HepG2 (cell line): ENCODE measurements around the gene SERTAD3. TPM values are rescaled to one million over a fixed set of nuclear protein-coding genes. Genes with fewer than 3 reads are reported as not detected.

Experiments used
- HOXA5 ChIP-seq: sonication (generic); formaldehyde crosslinking; IDR thresholded peaks from 2 replicates; pipeline ENCODE4 v1.4.0; 2020; ENCODE audit warnings: missing genetic modification reagents
- JUNB ChIP-seq: sonication (generic); formaldehyde crosslinking; IDR thresholded peaks from 2 replicates; pipeline ENCODE4 v1.8.0; 2022; ENCODE audit warnings: missing genetic modification reagents, mild to moderate bottlenecking, borderline replicate concordance
- NFKB2 ChIP-seq: sonication (generic); formaldehyde crosslinking; IDR thresholded peaks from 2 replicates; pipeline ENCODE4 v1.4.0; 2020; ENCODE audit warnings: missing genetic modification reagents, borderline replicate concordance
- ZMYM4 ChIP-seq: sonication (generic); formaldehyde crosslinking; IDR thresholded peaks from 2 replicates; pipeline ENCODE4 v1.8.1; 2023; ENCODE audit warnings: mild to moderate bottlenecking, missing genetic modification reagents
- ZNF318 ChIP-seq: sonication (generic); formaldehyde crosslinking; IDR thresholded peaks from 2 replicates; pipeline ENCODE4 v1.4.0; 2020; ENCODE audit warnings: mild to moderate bottlenecking, missing genetic modification reagents
- ZNF343 ChIP-seq: sonication (generic); formaldehyde crosslinking; IDR thresholded peaks from 2 replicates; pipeline ENCODE4 v1.4.0; 2020; ENCODE audit warnings: mild to moderate bottlenecking, missing genetic modification reagents
- ZNF512B ChIP-seq: sonication (generic); formaldehyde crosslinking; IDR thresholded peaks from 2 replicates; pipeline ENCODE4 v1.5.1; 2020; ENCODE audit warnings: missing genetic modification reagents, mild to moderate bottlenecking, borderline replicate concordance
- polyA plus RNA-seq, 8 experiments: library from polyadenylated mRNA; depleted of rRNA in 3 of 8; stranded (reverse) in 7 of 8; unstranded in 1 of 8; fragments of >200 nt; fragmentation: Illumina TruSeq in 4 of 8; extraction: Trizol in 4 of 8; gene quantifications; 2 replicates each; pipeline versions ENCODE4 v1.2.1 to v1.2.3, GENCODE V29; 2011 to 2016; ENCODE audit warnings: low read depth in 4 of 8, missing spikeins in 1 of 8, mixed read lengths in 1 of 8; ENCODE audit not compliant: insufficient read depth in 1 of 8
- total RNA-seq, 5 experiments: library from RNA; depleted of rRNA; stranded (reverse); fragments of >200 nt; fragmentation: Illumina TruSeq; extraction: Trizol; gene quantifications; 2 replicates each; pipeline ENCODE4 v1.2.3, GENCODE V29; 2016; ENCODE audit warnings: low read depth in 1 of 5
- TF ChIP-seq, protein P1 (sequence below): IDR thresholded peaks from 2 replicates; pipeline ENCODE4 v1.6.1; 2016
- TF ChIP-seq, protein P2 (sequence below): sonication (generic); formaldehyde crosslinking; conservative IDR thresholded peaks from 2 replicates; pipeline ENCODE4 v1.8.0; 2022; ENCODE audit warnings: mild to moderate bottlenecking, moderate library complexity, missing genetic modification reagents

The SERTAD3 gene
- total and polyA plus RNA-seq, 2 of the 13 experiments (the other 11 are each of a cell fraction or from before 2014, with no cell fraction given): 9.6 to 16.9 TPM

GRCh38 chr19:40420766-40421765, 23.1 kb downstream of the SERTAD3 start (continued):
- TF ChIP-seq ZNF318 (CRISPR knock-in tag) (no peak), ZNF512B (CRISPR knock-in tag) (no peak), JUNB (CRISPR knock-in tag) (no peak), ZNF343 (CRISPR knock-in tag) (no peak), NFKB2 (peak; percentile 90; the same call in 1 of the 2 replicates), ZMYM4 (CRISPR knock-in tag) (peak; percentile 65; the same call in 1 of the 2 replicates), HOXA5 (CRISPR knock-in tag) (peak; percentile 86)
- TF ChIP-seq, protein P1, sequence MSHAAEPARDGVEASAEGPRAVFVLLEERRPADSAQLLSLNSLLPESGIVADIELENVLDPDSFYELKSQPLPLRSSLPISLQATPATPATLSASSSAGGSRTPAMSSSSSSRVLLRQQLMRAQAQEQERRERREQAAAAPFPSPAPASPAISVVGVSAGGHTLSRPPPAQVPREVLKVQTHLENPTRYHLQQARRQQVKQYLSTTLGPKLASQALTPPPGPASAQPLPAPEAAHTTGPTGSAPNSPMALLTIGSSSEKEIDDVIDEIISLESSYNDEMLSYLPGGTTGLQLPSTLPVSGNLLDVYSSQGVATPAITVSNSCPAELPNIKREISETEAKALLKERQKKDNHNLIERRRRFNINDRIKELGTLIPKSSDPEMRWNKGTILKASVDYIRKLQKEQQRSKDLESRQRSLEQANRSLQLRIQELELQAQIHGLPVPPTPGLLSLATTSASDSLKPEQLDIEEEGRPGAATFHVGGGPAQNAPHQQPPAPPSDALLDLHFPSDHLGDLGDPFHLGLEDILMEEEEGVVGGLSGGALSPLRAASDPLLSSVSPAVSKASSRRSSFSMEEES: peak; percentile 77; the same call in 1 of the 2 replicates
- TF ChIP-seq, protein P2, sequence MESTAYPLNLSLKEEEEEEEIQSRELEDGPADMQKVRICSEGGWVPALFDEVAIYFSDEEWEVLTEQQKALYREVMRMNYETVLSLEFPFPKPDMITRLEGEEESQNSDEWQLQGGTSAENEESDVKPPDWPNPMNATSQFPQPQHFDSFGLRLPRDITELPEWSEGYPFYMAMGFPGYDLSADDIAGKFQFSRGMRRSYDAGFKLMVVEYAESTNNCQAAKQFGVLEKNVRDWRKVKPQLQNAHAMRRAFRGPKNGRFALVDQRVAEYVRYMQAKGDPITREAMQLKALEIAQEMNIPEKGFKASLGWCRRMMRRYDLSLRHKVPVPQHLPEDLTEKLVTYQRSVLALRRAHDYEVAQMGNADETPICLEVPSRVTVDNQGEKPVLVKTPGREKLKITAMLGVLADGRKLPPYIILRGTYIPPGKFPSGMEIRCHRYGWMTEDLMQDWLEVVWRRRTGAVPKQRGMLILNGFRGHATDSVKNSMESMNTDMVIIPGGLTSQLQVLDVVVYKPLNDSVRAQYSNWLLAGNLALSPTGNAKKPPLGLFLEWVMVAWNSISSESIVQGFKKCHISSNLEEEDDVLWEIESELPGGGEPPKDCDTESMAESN (CRISPR knock-in tag): peak; percentile 87; the same call in 1 of the 2 replicates
